A549 (cell line): ENCODE data around the gene ANKRD13A. TPM values are rescaled to one million over a fixed set of nuclear protein-coding genes. Genes with fewer than 3 reads are reported as not detected.
A peak's percentile ranks its signal among the peaks of the same experiment; 100 is the strongest.
"Not testable (repeated sequence)": the region's sequence is repeated elsewhere in the genome, so short reads cannot be mapped to it uniquely, and the experiment has no call there.

ENCODE experiments used
- ATAC-seq, 2 experiments: fragments of 200-7000 bp in 1 of 2; fragments of >200 bp in 1 of 2; cut with Nextera tagmentation in 1 of 2; cut with Tn5 transposase in 1 of 2; 3 replicates each; pipeline versions ENCODE4 v1.8.0 to v1.9.1; 2018 to 2020; ENCODE audit warnings: mild to moderate bottlenecking in 1 of 2, moderate library complexity in 1 of 2
- CTCF ChIA-PET: fragments of 300-600 bp; sonication (Branson Sonifier 250); formaldehyde crosslinking; extraction: SDS; loops from one replicate; lab custom pipeline; 2021; ENCODE audit warnings: antibody characterized with exemption, inconsistent platforms; lab: Yijun Ruan, JAX
- POLR2A ChIA-PET: fragments of 350-600 bp; formaldehyde crosslinking; extraction: SDS; loops from one replicate; lab custom pipeline; 2021; ENCODE audit warnings: antibody characterized with exemption, inconsistent platforms; lab: Yijun Ruan, JAX
- DNase-seq, 2 experiments: peaks; one replicate each; pipeline versions ENCODE4 v3.0.0 to v3.0.0-alpha.2; 2011 to 2016; ENCODE audit warnings: low read depth in 1 of 2, low spot score in 1 of 2
- FAIRE-seq: peaks from 2 replicates; lab custom pipeline; 2011; peaks lifted over from hg19 to GRCh38; lab: Jason Lieb, UNC
- H3K27ac ChIP-seq, 2 experiments: fragments of >200 bp; sonication (Bioruptor Twin); formaldehyde crosslinking; 3 replicates each; pipeline ENCODE4 v1.5.1; 2016 to 2017
- H3K4me1 ChIP-seq: fragments of >200 bp; sonication (Bioruptor Twin); formaldehyde crosslinking; 3 replicates; pipeline ENCODE4 v1.6.1; 2016
- H3K4me2 ChIP-seq: fragments of >200 bp; sonication (Bioruptor Twin); formaldehyde crosslinking; 3 replicates; pipeline ENCODE4 v1.6.1; 2016
- H3K4me3 ChIP-seq: fragments of >200 bp; sonication (Bioruptor Twin); formaldehyde crosslinking; 3 replicates; pipeline ENCODE4 v1.5.1; 2016
- H3K9me3 ChIP-seq: fragments of >200 bp; sonication (Bioruptor Twin); formaldehyde crosslinking; 3 replicates; pipeline ENCODE4 v1.6.1; 2016
- BCL3 ChIP-seq: fragments of >200 bp; sonication (Bioruptor Twin); formaldehyde crosslinking; IDR thresholded peaks from 3 replicates; pipeline ENCODE4 v1.6.1; 2016
- BHLHE40 ChIP-seq: IDR thresholded peaks from 2 replicates; pipeline ENCODE4 v1.6.1; 2012; ENCODE audit warnings: low read depth, low read length, inconsistent platforms
- CBX2 ChIP-seq: fragments of 200-600 bp; sonication (generic); IDR thresholded peaks from 2 replicates; pipeline ENCODE4 v1.6.1; 2016; ENCODE audit warnings: low read depth, mild to moderate bottlenecking, borderline replicate concordance
- CBX8 ChIP-seq: fragments of 200-600 bp; sonication (generic); IDR thresholded peaks from 2 replicates; pipeline ENCODE4 v1.6.1; 2016
- CTCF ChIP-seq: fragments of >200 bp; sonication (Bioruptor Twin); formaldehyde crosslinking; IDR thresholded peaks from 3 replicates; pipeline ENCODE4 v1.5.1; 2016
- EHF ChIP-seq: fragments of 250-450 bp; sonication (Bioruptor Pico); IDR thresholded peaks from 2 replicates; pipeline ENCODE4 v1.5.0; 2020; ENCODE audit warnings: mild to moderate bottlenecking
- EHMT2 ChIP-seq: fragments of 200-600 bp; sonication (generic); IDR thresholded peaks from 2 replicates; pipeline ENCODE4 v1.6.1; 2016; ENCODE audit warnings: antibody characterized with exemption, low read depth, mild to moderate bottlenecking, moderate library complexity
- HDAC2 ChIP-seq: fragments of 200-600 bp; sonication (generic); IDR thresholded peaks from 2 replicates; pipeline ENCODE4 v1.6.1; 2016
- HEYL ChIP-seq: fragments of 250-450 bp; sonication (Bioruptor Pico); IDR thresholded peaks from 2 replicates; pipeline ENCODE4 v1.8.0; 2021; ENCODE audit warnings: mild to moderate bottlenecking, moderate library complexity
- HOXB13 ChIP-seq: fragments of 250-450 bp; sonication (Bioruptor Pico); IDR thresholded peaks from 2 replicates; pipeline ENCODE4 v1.5.0; 2020; ENCODE audit warnings: low read depth, mild to moderate bottlenecking, moderate library complexity
- HOXB5 ChIP-seq: fragments of 250-450 bp; sonication (Bioruptor Pico); IDR thresholded peaks from 2 replicates; pipeline ENCODE4 v1.5.0; 2020; ENCODE audit warnings: mild to moderate bottlenecking, moderate library complexity
- JUN ChIP-seq, 2 experiments: fragments of >200 bp; sonication (Bioruptor Twin); formaldehyde crosslinking; IDR thresholded peaks; 2 replicates in 1 of 2; 3 replicates in 1 of 2; pipeline ENCODE4 v1.6.1; 2016 to 2017
- MAFK ChIP-seq: fragments of 450-650 bp; IDR thresholded peaks from 2 replicates; pipeline ENCODE4 v1.6.1; 2014; ENCODE audit not compliant: partially characterized antibody
- MAZ ChIP-seq: fragments of 150-350 bp; IDR thresholded peaks from 2 replicates; pipeline ENCODE4 v1.6.1; 2014; ENCODE audit warnings: antibody characterized with exemption, low read depth, low read length, borderline replicate concordance
- NFE2L2 ChIP-seq: fragments of 150-350 bp; conservative IDR thresholded peaks from 2 replicates; pipeline ENCODE4 v1.6.1; 2014; ENCODE audit warnings: low read length
- NPAS2 ChIP-seq: fragments of 250-450 bp; sonication (Bioruptor Pico); IDR thresholded peaks from 2 replicates; pipeline ENCODE4 v1.8.0; 2022; ENCODE audit warnings: mild to moderate bottlenecking, moderate library complexity, borderline replicate concordance
- PBX3 ChIP-seq: IDR thresholded peaks from 2 replicates; pipeline ENCODE4 v1.6.1; 2012
- RAD21 ChIP-seq, 2 experiments: fragments of >200 bp in 1 of 2; sonication (Bioruptor Twin) in 1 of 2; formaldehyde crosslinking in 1 of 2; IDR thresholded peaks in 1 of 2; conservative IDR thresholded peaks in 1 of 2; 2 replicates in 1 of 2; 3 replicates in 1 of 2; pipeline ENCODE4 v1.6.1; 2012 to 2018; ENCODE audit warnings: inconsistent platforms in 1 of 2
- RARB ChIP-seq: fragments of 250-450 bp; sonication (Bioruptor Pico); IDR thresholded peaks from 2 replicates; pipeline ENCODE4 v1.8.0; 2021; ENCODE audit warnings: mild to moderate bottlenecking, moderate library complexity
- RCOR1 ChIP-seq: fragments of 150-350 bp; IDR thresholded peaks from 2 replicates; pipeline ENCODE4 v1.6.1; 2014; ENCODE audit warnings: antibody characterized with exemption, low read length, low read depth
- ZC3H11A ChIP-seq: fragments of 450-650 bp; IDR thresholded peaks from 2 replicates; pipeline ENCODE4 v1.6.1; 2014; ENCODE audit warnings: antibody characterized with exemption, mild to moderate bottlenecking
- ZSCAN20 ChIP-seq: fragments of 250-450 bp; sonication (Bioruptor Pico); IDR thresholded peaks from 2 replicates; pipeline ENCODE4 v1.8.0; 2022; ENCODE audit warnings: mild to moderate bottlenecking, moderate library complexity
- WGBS: methylation state at CpG from one replicate; pipeline ENCODE4 v1.1.6; 2017; ENCODE audit errors: missing lambda C conversion rate; 5-methylcytosine and 5-hydroxymethylcytosine counted together
- polyA plus RNA-seq, 4 experiments: library from polyadenylated mRNA; depleted of rRNA in 3 of 4; stranded (reverse); fragments of >200 nt; fragmentation: RNase III in 1 of 4; extraction: RNeasy Plus Mini Kit Qiagen cat#74134 plus additional on column Dnase treatment in 1 of 4; gene quantifications; 2 replicates in 3 of 4; 3 replicates in 1 of 4; pipeline ENCODE4 v1.2.3, GENCODE V29; 2011 to 2017
- TF ChIP-seq, protein P1 (sequence below): fragments of 200-600 bp; sonication (generic); IDR thresholded peaks from 2 replicates; pipeline ENCODE4 v1.6.1; 2016; ENCODE audit warnings: antibody characterized with exemption, mild to moderate bottlenecking, moderate library complexity
- TF ChIP-seq, protein P2 (sequence below): fragments of >200 bp; sonication (Bioruptor Twin); formaldehyde crosslinking; IDR thresholded peaks from 2 replicates; pipeline ENCODE4 v1.6.1; 2016

The ANKRD13A gene
- polyA plus RNA-seq, 2 of the 4 experiments (the other 2 are of a cell fraction) = 12.1 to 23.8 TPM

DNA sequence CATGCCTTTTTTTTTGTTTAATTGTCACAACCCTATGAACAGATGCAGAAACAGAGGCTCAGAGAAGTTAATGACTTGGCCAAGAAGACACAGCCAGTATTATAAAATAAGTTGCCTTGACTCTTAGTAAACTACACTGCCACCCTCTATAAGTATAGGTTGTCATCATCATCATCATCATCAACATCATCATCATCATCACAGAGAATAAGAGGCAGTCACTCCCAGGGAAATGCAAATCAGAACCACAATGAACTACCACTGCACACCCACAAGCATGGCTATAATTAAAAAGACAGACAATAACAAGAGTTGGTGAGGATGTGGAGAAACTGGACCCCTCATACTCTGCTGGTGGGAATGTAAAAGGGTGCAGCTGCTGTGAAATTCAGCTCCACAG, 72.3 kb downstream of the ANKRD13A start (continued):
- no peak for TF ChIP-seq CTCF

DNA sequence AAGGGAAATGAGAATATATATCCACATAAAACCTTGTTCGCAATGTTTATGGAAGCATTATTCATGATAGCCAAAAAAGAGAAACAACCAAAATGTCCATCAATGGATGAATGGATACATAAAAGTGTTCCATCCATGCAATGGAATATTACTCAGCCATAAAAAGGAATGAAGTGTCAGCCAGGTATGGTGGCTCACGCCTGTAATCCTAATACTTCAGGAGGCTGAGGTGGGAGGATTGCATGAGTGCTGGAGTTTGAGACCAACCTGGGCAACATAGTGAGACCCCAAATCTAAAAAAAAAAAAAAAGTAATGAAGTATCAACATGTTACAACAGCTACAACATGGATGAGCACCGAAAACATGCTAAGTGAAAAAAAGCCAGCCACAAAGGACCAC, 72.7 kb downstream of the ANKRD13A start:
- ATAC-seq (no peak), FAIRE-seq (no peak), DNase-seq (no peak)
- no peaks in the 10 kb centered on the region for H3K4me1 ChIP-seq
- H3K4me3 ChIP-seq = no peak overlapping the region
- no peaks in the 10 kb centered on the region for H3K9me3 ChIP-seq
- TF ChIP-seq JUN (IDR thresholded peaks at IDR 0.05) = no peak
- no peak for TF ChIP-seq BHLHE40
- no peak for TF ChIP-seq NPAS2
- TF ChIP-seq EHMT2 = no peak
- TF ChIP-seq ZC3H11A = no peak
- no peak for TF ChIP-seq MAZ
- no peak for TF ChIP-seq RARB (CRISPR knock-in tag)
- TF ChIP-seq CBX2 = no peak
- no peak for TF ChIP-seq ZSCAN20 (CRISPR knock-in tag)
- TF ChIP-seq NFE2L2 = no peak
- no peak for TF ChIP-seq EHF (CRISPR knock-in tag)
- TF ChIP-seq RAD21 (conservative IDR thresholded peaks at IDR 0.05 in 1 of 2, IDR thresholded peaks at IDR 0.05 in 1 of 2) = no peak
- no peak for TF ChIP-seq MAFK
- WGBS = 60% methylated on average over 3 of the region's 3 CpGs
- no peak overlapping the region for H3K4me2 ChIP-seq
- H3K27ac ChIP-seq = no peak overlapping the region
- ChIA-PET CTCF (interaction anchor here (0.7 to 0.8 kb wide), 2 partner anchors 25 to 30 kb away, joined by 3 to 4 read pairs; no protein-coding TSS in a partner anchor), POLR2A (no interaction called here)

GRCh38 chr12:110072636-110073035, 73.4 kb downstream of the ANKRD13A start:
- H3K27ac ChIP-seq, FAIRE-seq, CTCF ChIA-PET, POLR2A ChIA-PET, ATAC-seq, H3K4me1 ChIP-seq, H3K4me2 ChIP-seq, H3K9me3 ChIP-seq, H3K4me3 ChIP-seq, DNase-seq: not testable (repeated sequence)
- WGBS = 82% methylated on average over 9 of the region's 9 CpGs

GRCh38 chr12:110073049-110073831, 74.0 kb downstream of the ANKRD13A start:
- WGBS = 78% methylated on average over 19 of the region's 19 CpGs
- no peaks in the 10 kb centered on the region for H3K9me3 ChIP-seq
- ChIA-PET CTCF (interaction anchor here (1.0 to 1.5 kb wide), 3 partner anchors 17 to 358 kb away, joined by 3 read pairs; no protein-coding TSS in a partner anchor), POLR2A (no interaction called here)
- H3K4me3 ChIP-seq = no peak overlapping the region
- FAIRE-seq = no peak
- H3K4me1 ChIP-seq = no peaks in the 10 kb centered on the region
- no peak for DNase-seq
- 0 out of 6 replicates have a peak overlapping the region, but pooled peaks of 1 of the 2 experiments have one; percentile 22 for H3K27ac ChIP-seq
- ATAC-seq = peak in 1 of 2 experiments; percentile 39; a peak in 4 of 6 replicates
- H3K4me2 ChIP-seq = no peak overlapping the region
- no peak for TF ChIP-seq HEYL (CRISPR knock-in tag)
- TF ChIP-seq JUN (IDR thresholded peaks at IDR 0.05) = no peak
- no peak for TF ChIP-seq HDAC2
- no peak for TF ChIP-seq PBX3
- TF ChIP-seq CBX8 = no peak
- TF ChIP-seq HOXB13 (CRISPR knock-in tag) = no peak
- TF ChIP-seq, protein P1, sequence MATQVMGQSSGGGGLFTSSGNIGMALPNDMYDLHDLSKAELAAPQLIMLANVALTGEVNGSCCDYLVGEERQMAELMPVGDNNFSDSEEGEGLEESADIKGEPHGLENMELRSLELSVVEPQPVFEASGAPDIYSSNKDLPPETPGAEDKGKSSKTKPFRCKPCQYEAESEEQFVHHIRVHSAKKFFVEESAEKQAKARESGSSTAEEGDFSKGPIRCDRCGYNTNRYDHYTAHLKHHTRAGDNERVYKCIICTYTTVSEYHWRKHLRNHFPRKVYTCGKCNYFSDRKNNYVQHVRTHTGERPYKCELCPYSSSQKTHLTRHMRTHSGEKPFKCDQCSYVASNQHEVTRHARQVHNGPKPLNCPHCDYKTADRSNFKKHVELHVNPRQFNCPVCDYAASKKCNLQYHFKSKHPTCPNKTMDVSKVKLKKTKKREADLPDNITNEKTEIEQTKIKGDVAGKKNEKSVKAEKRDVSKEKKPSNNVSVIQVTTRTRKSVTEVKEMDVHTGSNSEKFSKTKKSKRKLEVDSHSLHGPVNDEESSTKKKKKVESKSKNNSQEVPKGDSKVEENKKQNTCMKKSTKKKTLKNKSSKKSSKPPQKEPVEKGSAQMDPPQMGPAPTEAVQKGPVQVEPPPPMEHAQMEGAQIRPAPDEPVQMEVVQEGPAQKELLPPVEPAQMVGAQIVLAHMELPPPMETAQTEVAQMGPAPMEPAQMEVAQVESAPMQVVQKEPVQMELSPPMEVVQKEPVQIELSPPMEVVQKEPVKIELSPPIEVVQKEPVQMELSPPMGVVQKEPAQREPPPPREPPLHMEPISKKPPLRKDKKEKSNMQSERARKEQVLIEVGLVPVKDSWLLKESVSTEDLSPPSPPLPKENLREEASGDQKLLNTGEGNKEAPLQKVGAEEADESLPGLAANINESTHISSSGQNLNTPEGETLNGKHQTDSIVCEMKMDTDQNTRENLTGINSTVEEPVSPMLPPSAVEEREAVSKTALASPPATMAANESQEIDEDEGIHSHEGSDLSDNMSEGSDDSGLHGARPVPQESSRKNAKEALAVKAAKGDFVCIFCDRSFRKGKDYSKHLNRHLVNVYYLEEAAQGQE = no peak
- no peak for TF ChIP-seq BCL3
- TF ChIP-seq ZC3H11A = no peak
- TF ChIP-seq RCOR1 = no peak
- no peak for TF ChIP-seq HOXB5 (CRISPR knock-in tag)
- TF ChIP-seq, protein P2, sequence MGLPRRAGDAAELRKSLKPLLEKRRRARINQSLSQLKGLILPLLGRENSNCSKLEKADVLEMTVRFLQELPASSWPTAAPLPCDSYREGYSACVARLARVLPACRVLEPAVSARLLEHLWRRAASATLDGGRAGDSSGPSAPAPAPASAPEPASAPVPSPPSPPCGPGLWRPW = no peak
